ENCODE results near the gene MAPK8IP2. TPM values are rescaled to one million over a fixed set of nuclear protein-coding genes. Genes with fewer than 3 reads are reported as not detected.
"Not testable (repeated sequence)": the region's sequence is repeated elsewhere in the genome, so short reads cannot be mapped to it uniquely, and the experiment has no call there.

The MAPK8IP2 gene
- total RNA-seq, 1 donor from 2014 or later, result 7.7 TPM

DNA sequence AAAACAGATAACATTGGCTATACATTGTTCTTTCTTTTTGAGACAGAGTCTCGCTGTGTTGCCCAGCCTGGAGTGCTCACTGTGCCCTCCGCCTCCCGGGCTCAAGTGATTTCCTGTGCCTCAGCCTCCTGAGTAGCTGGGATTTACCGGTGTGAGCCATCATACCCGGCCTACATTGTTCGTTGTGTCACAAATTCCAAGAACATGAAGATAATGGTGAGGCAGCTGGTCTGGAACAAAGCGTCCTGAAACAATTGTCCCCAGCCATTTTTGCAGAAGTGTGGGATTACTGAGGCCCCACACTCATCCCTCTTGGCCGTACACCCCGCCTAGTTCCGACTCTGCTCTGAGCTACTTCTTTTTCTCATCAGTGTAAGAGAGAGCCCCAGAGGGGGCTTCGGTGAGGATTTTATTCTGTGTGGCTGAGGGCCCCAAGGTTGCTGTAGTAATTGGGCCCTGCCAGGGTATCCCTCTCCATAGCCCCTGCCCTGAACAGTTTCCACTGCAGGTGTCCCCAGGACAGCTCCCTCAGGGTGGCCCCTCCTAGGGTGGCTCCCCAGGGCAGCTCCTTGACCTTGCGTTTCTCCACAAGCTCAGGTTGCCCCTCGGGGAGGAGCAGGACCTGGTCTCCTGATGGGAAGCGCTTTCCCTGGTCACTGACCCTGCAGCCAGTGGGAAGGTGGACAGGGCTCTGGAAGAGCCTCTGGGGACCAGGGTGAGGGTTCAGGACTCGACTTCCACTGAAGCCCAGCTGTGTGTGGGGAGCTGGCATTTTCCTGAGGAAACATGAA is 40.5 kb downstream of the MAPK8IP2 start:
- DNase-seq (ENCODE audit: low spot score, unreplicated experiment), result no peak
- H3K4me3 Mint-ChIP-seq (ENCODE audit: low read depth), result no peak overlapping the region
- H3K27me3 Mint-ChIP-seq, result no peaks in the 10 kb centered on the region
- no peaks in the 10 kb centered on the region for H3K9me3 Mint-ChIP-seq (ENCODE audit: low read depth)
- peaks cover 9% of the 10 kb centered on the region for H3K4me1 Mint-ChIP-seq (ENCODE audit: low read depth)
- no peaks in the 10 kb centered on the region for H3K36me3 Mint-ChIP-seq (ENCODE audit: insufficient read depth)
- TF ChIP-seq, protein P1, sequence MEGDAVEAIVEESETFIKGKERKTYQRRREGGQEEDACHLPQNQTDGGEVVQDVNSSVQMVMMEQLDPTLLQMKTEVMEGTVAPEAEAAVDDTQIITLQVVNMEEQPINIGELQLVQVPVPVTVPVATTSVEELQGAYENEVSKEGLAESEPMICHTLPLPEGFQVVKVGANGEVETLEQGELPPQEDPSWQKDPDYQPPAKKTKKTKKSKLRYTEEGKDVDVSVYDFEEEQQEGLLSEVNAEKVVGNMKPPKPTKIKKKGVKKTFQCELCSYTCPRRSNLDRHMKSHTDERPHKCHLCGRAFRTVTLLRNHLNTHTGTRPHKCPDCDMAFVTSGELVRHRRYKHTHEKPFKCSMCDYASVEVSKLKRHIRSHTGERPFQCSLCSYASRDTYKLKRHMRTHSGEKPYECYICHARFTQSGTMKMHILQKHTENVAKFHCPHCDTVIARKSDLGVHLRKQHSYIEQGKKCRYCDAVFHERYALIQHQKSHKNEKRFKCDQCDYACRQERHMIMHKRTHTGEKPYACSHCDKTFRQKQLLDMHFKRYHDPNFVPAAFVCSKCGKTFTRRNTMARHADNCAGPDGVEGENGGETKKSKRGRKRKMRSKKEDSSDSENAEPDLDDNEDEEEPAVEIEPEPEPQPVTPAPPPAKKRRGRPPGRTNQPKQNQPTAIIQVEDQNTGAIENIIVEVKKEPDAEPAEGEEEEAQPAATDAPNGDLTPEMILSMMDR (IDR thresholded peaks at IDR 0.05; ENCODE audit: unreplicated experiment), result no peak
- H3K27ac Mint-ChIP-seq, result no peak overlapping the region

DNA sequence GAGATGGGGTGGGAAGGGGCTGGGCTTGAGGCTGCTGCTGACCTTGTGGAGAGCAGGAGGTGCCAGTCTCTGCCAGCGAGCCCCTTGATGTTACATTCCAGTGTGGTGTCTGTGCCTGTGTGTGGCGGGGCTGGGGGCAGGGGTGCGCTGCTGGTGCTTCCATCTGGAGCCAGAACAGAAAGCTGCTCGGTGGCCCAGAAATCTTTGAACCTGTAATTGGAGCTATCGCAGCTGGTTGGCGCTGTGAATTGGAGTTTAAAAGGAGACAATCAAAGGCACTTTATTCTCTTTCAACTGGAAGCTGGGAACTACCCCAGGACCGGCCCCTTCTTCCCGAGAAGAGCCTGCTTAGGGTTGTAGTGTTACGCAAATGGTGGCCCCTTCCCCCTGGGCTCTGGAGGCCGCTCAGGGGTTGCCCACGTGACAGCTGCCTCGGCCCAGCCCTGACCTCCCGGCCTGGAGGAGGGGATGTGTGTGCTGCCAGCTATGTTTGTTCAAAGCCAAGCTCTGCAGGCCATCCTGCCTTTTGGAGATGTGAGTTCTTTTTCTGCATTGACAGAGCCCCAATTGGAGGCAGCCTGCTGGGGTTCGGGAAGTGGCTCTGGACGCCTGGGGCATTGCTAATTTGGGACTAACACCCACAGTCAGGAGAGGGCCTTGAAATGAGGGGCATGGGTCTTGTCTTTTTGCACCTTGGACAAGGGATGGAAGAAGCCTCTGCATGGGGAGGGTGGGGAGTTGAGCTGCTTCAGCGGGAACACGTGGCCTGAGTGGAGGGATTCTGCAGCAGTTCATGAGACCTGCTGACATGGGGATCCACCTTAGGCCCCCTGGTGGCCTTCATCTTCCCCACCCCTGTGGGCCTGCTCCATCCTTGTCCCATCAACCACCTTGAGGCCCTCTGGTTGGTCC is 41.4 kb downstream of the MAPK8IP2 start:
- H3K9me3 Mint-ChIP-seq (ENCODE audit: low read depth), result peaks cover 3% of the 10 kb centered on the region
- H3K36me3 Mint-ChIP-seq (ENCODE audit: insufficient read depth), result no peaks in the 10 kb centered on the region
- H3K27me3 Mint-ChIP-seq, result peaks cover 3% of the 10 kb centered on the region
- DNase-seq (ENCODE audit: low spot score, unreplicated experiment), result no peak
- no peak overlapping the region for H3K4me3 Mint-ChIP-seq (ENCODE audit: low read depth)
- peaks cover 9% of the 10 kb centered on the region for H3K4me1 Mint-ChIP-seq (ENCODE audit: low read depth)
- H3K27ac Mint-ChIP-seq, result peak overlapping the region; percentile 37
- TF ChIP-seq, protein P1 (IDR thresholded peaks at IDR 0.05; ENCODE audit: unreplicated experiment), result peak; percentile 14

DNA sequence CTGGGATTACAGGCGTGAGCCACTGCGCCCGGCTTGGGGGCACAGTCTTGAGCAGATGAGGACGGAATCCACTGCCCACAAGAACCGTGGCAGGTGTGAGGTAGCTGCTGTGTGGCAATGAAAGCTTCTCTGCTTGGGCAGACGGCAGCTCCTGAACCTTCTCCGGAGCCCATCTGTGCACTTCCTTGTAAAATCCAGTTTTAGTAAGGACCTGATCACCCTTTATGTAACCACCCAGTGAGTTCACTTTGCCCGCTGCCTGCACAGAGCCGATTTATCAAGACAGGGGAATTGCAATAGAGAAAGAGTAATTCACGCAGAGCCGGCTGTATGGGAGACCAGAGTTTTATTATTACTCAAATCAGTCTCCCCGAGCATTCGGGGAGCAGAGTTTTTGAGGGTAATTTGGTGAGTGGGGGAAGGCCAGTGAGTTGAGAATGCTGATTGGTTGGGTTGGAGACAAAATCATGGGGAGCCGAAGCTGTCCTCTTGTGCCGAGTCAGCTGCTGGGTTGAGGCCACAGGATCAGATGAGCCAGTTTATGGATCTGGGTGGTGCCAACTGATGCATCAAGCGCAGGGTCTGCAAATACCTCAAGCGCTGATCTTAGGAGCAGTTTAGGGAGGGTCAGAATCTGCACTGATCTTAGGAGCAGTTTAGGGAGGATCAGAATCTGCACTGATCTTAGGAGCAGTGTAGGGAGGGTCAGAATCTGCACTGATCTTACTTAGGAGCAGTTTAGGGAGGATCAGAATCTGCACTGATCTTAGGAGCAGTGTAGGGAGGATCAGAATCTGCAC is 42.6 kb downstream of the MAPK8IP2 start:
- H3K4me3 Mint-ChIP-seq (ENCODE audit: low read depth); H3K27me3 Mint-ChIP-seq; H3K4me1 Mint-ChIP-seq (ENCODE audit: low read depth); DNase-seq (ENCODE audit: low spot score, unreplicated experiment); H3K27ac Mint-ChIP-seq; H3K36me3 Mint-ChIP-seq (ENCODE audit: insufficient read depth); H3K9me3 Mint-ChIP-seq (ENCODE audit: low read depth): not testable (repeated sequence)

DNA sequence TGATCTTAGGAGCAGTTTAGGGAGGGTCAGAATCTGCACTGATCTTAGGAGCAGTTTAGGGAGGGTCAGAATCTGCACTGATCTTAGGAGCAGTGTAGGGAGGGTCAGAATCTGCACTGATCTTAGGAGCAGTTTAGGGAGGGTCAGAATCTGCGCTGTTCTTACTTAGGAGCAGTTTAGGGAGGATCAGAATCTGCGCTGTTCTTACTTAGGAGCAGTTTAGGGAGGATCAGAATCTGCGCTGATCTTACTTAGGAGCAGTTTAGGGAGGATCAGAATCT is 43.2 kb downstream of the MAPK8IP2 start:
- H3K27me3 Mint-ChIP-seq; H3K4me3 Mint-ChIP-seq (ENCODE audit: low read depth); H3K4me1 Mint-ChIP-seq (ENCODE audit: low read depth); H3K27ac Mint-ChIP-seq; DNase-seq (ENCODE audit: low spot score, unreplicated experiment); H3K36me3 Mint-ChIP-seq (ENCODE audit: insufficient read depth); H3K9me3 Mint-ChIP-seq (ENCODE audit: low read depth): not testable (repeated sequence)

DNA sequence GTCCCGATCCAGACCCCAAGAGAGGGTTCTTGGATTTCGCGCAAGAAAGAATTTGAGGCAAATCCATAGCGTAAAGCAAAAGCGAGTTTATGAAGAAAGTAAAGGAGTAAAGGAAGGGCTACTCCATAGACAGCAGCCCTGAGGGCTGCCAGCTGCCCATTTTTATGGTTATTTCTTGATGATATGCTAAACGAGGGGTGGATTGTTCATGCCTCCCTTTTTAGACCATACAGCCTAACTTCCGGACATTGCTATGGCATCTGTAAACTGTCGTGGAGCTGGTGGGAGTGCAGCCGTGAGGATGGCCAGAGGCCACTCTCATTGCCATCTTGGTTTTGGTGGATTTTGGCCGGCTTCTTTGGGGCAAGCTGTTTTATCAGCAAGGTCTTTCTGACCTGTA is 52.7 kb downstream of the MAPK8IP2 start:
- Mint-ChIP-seq H3K4me1 (ENCODE audit: low read depth) (peaks cover 1% of the 10 kb centered on the region), H3K36me3 (ENCODE audit: insufficient read depth) (peaks cover 1% of the 10 kb centered on the region), H3K27me3 (peaks cover 34% of the 10 kb centered on the region), H3K27ac (no peak overlapping the region), H3K4me3 (ENCODE audit: low read depth) (no peak overlapping the region), H3K9me3 (ENCODE audit: low read depth) (peaks cover 3% of the 10 kb centered on the region)
- DNase-seq (ENCODE audit: low spot score, unreplicated experiment), result no peak
- TF ChIP-seq, protein P1 (IDR thresholded peaks at IDR 0.05; ENCODE audit: unreplicated experiment), result no peak

DNA sequence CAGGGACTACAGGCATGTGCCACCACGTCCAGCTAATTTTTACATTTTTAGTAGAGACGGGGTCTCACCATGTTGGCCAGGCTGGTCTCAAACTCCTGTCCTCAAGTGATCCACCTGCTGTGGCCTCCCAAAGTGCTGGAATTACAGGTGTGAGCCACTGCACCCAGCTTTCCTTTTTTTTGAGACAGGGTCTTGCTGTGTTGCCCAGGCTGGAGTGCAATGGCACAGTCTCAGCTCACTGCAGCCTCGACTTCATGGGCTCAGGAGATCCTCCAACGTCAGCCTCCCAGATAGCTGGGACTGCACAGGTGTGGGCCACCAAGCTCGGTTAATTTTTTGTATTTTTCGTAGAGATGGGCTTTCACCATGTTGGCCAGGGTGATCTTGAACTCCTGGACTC is 54.1 kb downstream of the MAPK8IP2 start:
- H3K9me3 Mint-ChIP-seq (ENCODE audit: low read depth); H3K4me1 Mint-ChIP-seq (ENCODE audit: low read depth); H3K27ac Mint-ChIP-seq; DNase-seq (ENCODE audit: low spot score, unreplicated experiment); H3K4me3 Mint-ChIP-seq (ENCODE audit: low read depth); H3K36me3 Mint-ChIP-seq (ENCODE audit: insufficient read depth): not testable (repeated sequence)
- peaks cover 37% of the 10 kb centered on the region for H3K27me3 Mint-ChIP-seq

Measured in progenitor cell of endocrine pancreas (in vitro differentiated cells).